ENCODE data around the gene FAM200B.
A peak's percentile ranks its signal among the peaks of the same experiment; 100 is the strongest.
"Not testable (repeated sequence)": the region's sequence is repeated elsewhere in the genome, so short reads cannot be mapped to it uniquely, and the experiment has no call there.

Gene FAM200B

GRCh38 chr4:15717657-15718416, 36.2 kb downstream of the FAM200B start:
- Histone ChIP-seq H3K9me3 (replicated peaks in 1 of 11) (peaks cover 0 to 5% (median 0%) of the 10 kb centered on the region in 11 experiments; a peak in 1 of 22 replicates), H3K4me2 (no peak overlapping the region)

GRCh38 chr4:15718465-15718864, 36.8 kb downstream of the FAM200B start:
- Histone ChIP-seq H3K9me3 (replicated peaks in 1 of 11) (peaks cover 0 to 5% (median 0%) of the 10 kb centered on the region in 11 experiments; a peak in 1 of 22 replicates), H3K36me3 (peaks cover 0 to 27% (median 0%) of the 10 kb centered on the region in 11 experiments; a peak in 1 of 22 replicates), H3K27me3 (no peaks in the 10 kb centered on the region), H3K9ac (no peak overlapping the region), H3K4me2 (peak overlapping the region in 1 of 11 experiments; percentile 23; a peak in 1 of 22 replicates), H3K4me1 (0 out of 20 replicates have a peak, but pooled peaks cover 0 to 6% (median 0%) of the 10 kb centered on the region in 10 experiments), H3K4me3 (no peak overlapping the region), H3K27ac (no peak overlapping the region), H4K20me1 (no peaks in the 10 kb centered on the region)
- TF ChIP-seq Cebpa-rat (IDR thresholded peaks at IDR 0.05), result no peak

More at GRCh38 chr4:15717657-15718416, 36.2 kb downstream of the FAM200B start:
- Histone ChIP-seq H3K4me1 (0 out of 20 replicates have a peak, but pooled peaks cover 0 to 6% (median 0%) of the 10 kb centered on the region in 10 experiments), H3K36me3 (peaks cover 0 to 23% (median 0%) of the 10 kb centered on the region in 11 experiments; a peak in 1 of 22 replicates), H4K20me1 (no peaks in the 10 kb centered on the region), H3K4me3 (no peak overlapping the region), H3K27me3 (no peaks in the 10 kb centered on the region), H3K27ac (no peak overlapping the region), H3K9ac (no peak overlapping the region)
- TF ChIP-seq Cebpa-rat (IDR thresholded peaks at IDR 0.05), result no peak

DNA sequence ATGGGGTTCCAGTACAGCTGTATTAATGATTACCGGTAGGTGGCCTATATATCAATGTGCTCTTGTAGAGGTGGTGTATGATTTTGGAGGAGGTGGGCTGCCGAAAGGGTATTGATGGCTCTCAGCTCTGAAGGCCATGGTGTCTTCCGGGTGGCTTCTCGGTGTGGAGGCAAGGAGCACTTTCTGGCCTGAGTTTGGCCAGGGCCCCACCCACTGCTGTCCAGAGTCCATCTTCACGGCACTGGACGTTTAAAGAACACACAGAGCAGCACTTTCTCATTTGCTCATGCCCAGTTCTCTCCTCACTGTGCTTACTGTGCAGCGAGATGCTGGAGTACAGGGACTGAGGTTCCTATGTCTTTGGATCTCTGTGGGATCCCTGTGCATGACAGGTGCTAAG, 37.3 kb downstream of the FAM200B start:
- Histone ChIP-seq H3K4me3 (no peak overlapping the region), H3K9me3 (replicated peaks in 1 of 11) (peaks cover 0 to 5% (median 0%) of the 10 kb centered on the region in 11 experiments; a peak in 1 of 22 replicates), H3K36me3 (peaks cover 0 to 22% (median 0%) of the 10 kb centered on the region in 11 experiments; a peak in 1 of 22 replicates), H4K20me1 (no peaks in the 10 kb centered on the region), H3K27ac (no peak overlapping the region), H3K27me3 (no peaks in the 10 kb centered on the region), H3K9ac (no peak overlapping the region), H3K4me2 (no peak overlapping the region), H3K4me1 (0 out of 20 replicates have a peak, but pooled peaks cover 0 to 6% (median 0%) of the 10 kb centered on the region in 10 experiments)
- no peak for TF ChIP-seq Cebpa-rat (IDR thresholded peaks at IDR 0.05)

- Histone ChIP-seq H3K4me3 (no peak overlapping the region), H4K20me1 (no peaks in the 10 kb centered on the region), H3K4me1 (0 out of 20 replicates have a peak, but pooled peaks cover 0 to 6% (median 0%) of the 10 kb centered on the region in 10 experiments), H3K9ac (no peak overlapping the region), H3K9me3 (replicated peaks in 1 of 11) (peaks cover 0 to 5% (median 0%) of the 10 kb centered on the region in 11 experiments; a peak in 1 of 22 replicates), H3K27me3 (no peaks in the 10 kb centered on the region), H3K27ac (no peak overlapping the region), H3K4me2 (no peak overlapping the region), H3K36me3 (peaks cover 0 to 17% (median 0%) of the 10 kb centered on the region in 11 experiments; a peak in 1 of 22 replicates)
- no peak for TF ChIP-seq Cebpa-rat (IDR thresholded peaks at IDR 0.05)
Observed at GRCh38 chr4:15719506-15719905, 37.9 kb downstream of the FAM200B start.

DNA sequence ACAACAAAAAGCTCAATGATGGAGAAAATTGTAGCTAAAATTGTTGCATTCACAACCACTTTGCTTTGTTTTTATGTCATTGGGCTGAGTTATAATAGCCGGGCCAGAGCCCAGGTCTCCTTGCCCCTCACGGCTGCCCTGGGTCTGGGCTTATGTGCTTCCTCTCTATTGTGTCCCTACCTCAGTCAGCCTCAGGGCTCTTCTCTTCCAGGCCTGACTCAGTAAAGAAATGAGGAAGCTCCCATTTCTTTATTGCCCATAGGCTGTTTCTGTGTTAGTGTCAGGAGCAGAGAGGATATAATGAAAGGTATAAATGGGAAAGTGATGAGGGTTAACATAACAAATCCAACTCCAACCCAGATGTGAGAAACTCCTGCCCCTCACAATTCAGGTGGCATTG, 39.2 kb downstream of the FAM200B start:
- Histone ChIP-seq H3K9me3 (replicated peaks in 1 of 11) (peaks cover 0 to 5% (median 0%) of the 10 kb centered on the region in 11 experiments; a peak in 1 of 22 replicates), H3K27me3 (no peaks in the 10 kb centered on the region), H3K4me2 (no peak overlapping the region), H3K36me3 (peaks cover 0 to 10% (median 0%) of the 10 kb centered on the region in 11 experiments; a peak in 1 of 22 replicates), H3K4me3 (no peak overlapping the region), H3K27ac (no peak overlapping the region), H4K20me1 (no peaks in the 10 kb centered on the region), H3K9ac (no peak overlapping the region), H3K4me1 (0 out of 20 replicates have a peak, but pooled peaks cover 0 to 6% (median 0%) of the 10 kb centered on the region in 10 experiments)
- no peak for TF ChIP-seq Cebpa-rat (IDR thresholded peaks at IDR 0.05)

GRCh38 chr4:15725608-15726007, 44.0 kb downstream of the FAM200B start:
- Histone ChIP-seq H3K4me1 (peaks cover 0 to 24% (median 11%) of the 10 kb centered on the region in 10 experiments; a peak in 13 of 20 replicates), H3K27me3 (no peaks in the 10 kb centered on the region), H3K27ac (no peak overlapping the region), H3K36me3 (peaks cover 0 to 10% (median 0%) of the 10 kb centered on the region in 11 experiments; a peak in 1 of 22 replicates), H3K4me2 (no peak overlapping the region), H4K20me1 (no peaks in the 10 kb centered on the region), H3K9me3 (replicated peaks in 1 of 11) (peaks cover 0 to 5% (median 0%) of the 10 kb centered on the region in 11 experiments; a peak in 1 of 22 replicates), H3K9ac (no peak overlapping the region), H3K4me3 (no peak overlapping the region)
- TF ChIP-seq Cebpa-rat (IDR thresholded peaks at IDR 0.05), result no peak

DNA sequence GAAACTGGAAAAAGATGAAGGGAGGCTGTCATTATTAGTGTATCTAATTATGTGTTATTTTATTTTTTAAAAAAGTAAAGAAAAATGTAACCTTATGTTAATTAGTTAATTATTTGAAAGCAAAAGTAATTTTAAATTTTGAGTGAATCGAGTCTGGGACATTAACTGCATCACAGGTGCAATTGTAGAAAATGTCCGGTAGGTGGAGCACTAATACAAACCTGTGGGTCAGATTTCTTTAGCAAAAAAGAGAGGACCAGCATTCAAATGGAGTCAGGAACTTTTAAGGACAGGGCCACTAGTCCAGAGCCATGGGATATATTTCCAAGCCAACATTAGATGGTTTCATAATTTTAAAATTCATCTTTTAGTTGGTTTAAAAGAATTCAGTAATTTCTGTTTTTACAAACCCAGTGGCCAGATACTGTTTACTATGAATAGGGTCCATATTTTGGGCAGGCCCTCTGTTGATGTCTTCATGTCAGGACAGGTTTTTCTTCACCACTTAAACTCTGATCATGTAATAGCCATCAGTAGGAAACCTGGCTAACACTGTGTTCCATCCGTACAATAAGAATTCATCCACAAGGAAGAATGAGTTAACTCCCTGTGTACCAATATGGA, 48.4 kb downstream of the FAM200B start:
- Histone ChIP-seq H3K4me1 (peaks cover 0 to 45% (median 28%) of the 10 kb centered on the region in 10 experiments; a peak in 17 of 20 replicates), H3K4me2 (peak overlapping the region in 1 of 11 experiments; percentile 15; a peak in 1 of 22 replicates), H3K4me3 (no peak overlapping the region), H3K27me3 (no peaks in the 10 kb centered on the region), H3K9ac (no peak overlapping the region), H3K9me3 (replicated peaks in 1 of 11) (peaks cover 21 to 30% (median 25%) of the 10 kb centered on the region in 11 experiments), H4K20me1 (no peaks in the 10 kb centered on the region), H3K27ac (no peak overlapping the region), H3K36me3 (peaks cover 0 to 15% (median 4%) of the 10 kb centered on the region in 11 experiments; a peak in 3 of 22 replicates)
- no peak for TF ChIP-seq Cebpa-rat (IDR thresholded peaks at IDR 0.05)

DNA sequence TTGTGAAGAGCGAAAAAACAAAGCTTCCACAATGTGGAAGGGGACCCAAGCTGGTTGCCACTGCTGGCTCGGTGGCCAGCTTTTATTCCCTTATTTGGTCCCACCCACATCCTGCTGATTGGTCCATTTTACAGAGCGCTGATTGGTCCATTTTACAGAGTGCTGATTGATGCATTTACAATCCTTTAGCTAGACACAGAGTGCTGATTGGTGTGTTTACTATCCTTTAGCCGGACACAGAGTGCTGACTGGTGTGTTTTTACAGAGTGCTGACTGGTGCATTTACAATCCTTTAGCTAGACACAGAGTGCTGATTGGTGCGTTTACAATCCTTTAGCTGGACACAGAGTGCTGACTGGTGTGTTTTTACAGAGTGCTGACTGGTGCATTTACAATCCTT, 51.4 kb downstream of the FAM200B start:
- Histone ChIP-seq H3K36me3 (peaks cover 0 to 15% (median 4%) of the 10 kb centered on the region in 11 experiments; a peak in 3 of 22 replicates), H3K4me2 (peak overlapping the region in 2 of 11 experiments; percentile 50 to 65; a peak in 2 of 22 replicates), H3K4me1 (peaks cover 0 to 71% (median 50%) of the 10 kb centered on the region in 10 experiments; a peak in 17 of 20 replicates), H3K9me3 (replicated peaks in 1 of 11) (peaks cover 21 to 38% (median 26%) of the 10 kb centered on the region in 11 experiments), H3K4me3 (peak overlapping the region in 3 of 10 experiments; percentile 12 to 37 (median 28); a peak in 3 of 20 replicates)
- H3K27me3 ChIP-seq, H4K20me1 ChIP-seq, H3K27ac ChIP-seq, H3K9ac ChIP-seq: not testable (repeated sequence)

Data from BLaER1 treated with 17β-estradiol and CSF1 and Interleukin-3, amounts not matched to agents 10 nM and 100 nM (cell line).